Activated gamma-delta T cell (primary cell): ENCODE measurements around the gene CST7.
A peak's percentile ranks its signal among the peaks of the same experiment; 100 is the strongest.
"Not testable (repeated sequence)": the region's sequence is repeated elsewhere in the genome, so short reads cannot be mapped to it uniquely, and the experiment has no call there.

Experiments used
- DNase-seq: peaks from one replicate; lab custom pipeline; 2025; lab: John Stamatoyannopoulos, UW

CST7 gene

DNA sequence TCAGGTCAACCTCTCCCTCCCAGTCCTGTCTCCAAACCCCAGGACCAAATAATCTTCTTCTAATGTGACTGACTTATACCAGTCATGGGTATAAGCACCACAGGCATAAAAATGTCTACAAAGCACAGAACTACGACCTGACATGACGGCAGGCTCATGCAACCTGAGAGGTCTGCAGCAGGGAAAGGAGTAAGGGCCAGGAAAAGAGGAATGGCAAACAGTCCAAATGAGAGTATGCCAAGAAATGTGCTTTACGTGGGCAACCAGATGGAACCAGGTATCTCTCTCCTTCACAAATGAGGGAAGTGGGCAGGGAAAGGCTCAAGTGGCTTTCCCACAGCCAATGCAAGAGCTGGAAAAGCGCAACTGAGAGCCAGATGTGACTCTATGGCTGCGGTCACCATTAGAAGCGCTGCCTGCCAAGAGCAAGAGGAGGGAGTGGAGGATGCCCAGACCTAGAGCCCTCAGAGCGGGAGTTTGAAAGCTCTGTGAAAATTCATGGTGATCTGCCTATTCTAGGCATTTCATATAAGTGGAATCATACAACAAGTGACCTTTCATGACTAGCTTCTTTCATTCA lies 37.5 kb downstream of the CST7 start:
- DNase-seq: no peak

DNA sequence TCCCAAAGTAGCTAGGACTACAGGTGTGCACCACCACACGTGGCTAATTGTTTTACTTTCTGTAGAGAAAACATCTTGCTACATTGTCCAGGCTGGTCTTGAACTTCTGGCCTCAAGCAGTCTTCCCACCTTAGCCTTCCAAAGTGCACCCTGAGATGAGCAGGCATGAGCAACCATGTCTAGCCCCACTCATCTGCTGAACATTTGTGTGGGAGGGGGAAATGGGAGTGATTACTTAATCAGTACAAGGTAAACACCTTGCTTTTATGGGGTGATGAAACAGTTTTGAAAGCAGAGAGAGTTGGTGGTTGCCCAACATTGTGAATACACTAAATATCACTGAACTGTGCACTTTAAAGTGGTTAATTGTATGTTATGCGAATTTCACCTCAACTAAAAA lies 38.2 kb downstream of the CST7 start:
- no peak for DNase-seq

GRCh38 chr20:24987873-24988835 lies 39.1 kb downstream of the CST7 start:
- DNase-seq: no peak

DNA sequence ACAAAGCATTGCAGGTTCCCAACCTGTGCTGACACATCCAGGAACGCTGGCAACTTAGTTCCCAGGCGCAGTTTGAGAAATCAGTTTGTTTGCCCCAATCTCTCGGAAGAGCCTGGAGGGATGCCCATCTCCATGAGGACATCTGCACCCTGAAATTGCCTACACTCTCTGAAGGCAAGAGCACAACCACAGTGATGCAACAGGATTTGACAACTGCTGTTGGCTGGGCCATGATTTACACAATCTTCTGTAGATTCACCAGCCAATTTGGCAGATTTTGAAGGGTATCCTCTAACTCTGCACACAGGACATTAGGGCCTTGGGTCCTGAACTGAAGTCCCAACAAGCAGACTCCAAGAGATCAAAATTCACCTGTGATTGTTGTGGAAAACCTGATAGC lies 40.1 kb downstream of the CST7 start:
- DNase-seq: no peak

- no peak for DNase-seq
These were observed 41.8 kb downstream of the CST7 start for GRCh38 chr20:24990810-24991252.

- DNase-seq: no peak
These were observed 42.9 kb downstream of the CST7 start for GRCh38 chr20:24991897-24992486.

DNA sequence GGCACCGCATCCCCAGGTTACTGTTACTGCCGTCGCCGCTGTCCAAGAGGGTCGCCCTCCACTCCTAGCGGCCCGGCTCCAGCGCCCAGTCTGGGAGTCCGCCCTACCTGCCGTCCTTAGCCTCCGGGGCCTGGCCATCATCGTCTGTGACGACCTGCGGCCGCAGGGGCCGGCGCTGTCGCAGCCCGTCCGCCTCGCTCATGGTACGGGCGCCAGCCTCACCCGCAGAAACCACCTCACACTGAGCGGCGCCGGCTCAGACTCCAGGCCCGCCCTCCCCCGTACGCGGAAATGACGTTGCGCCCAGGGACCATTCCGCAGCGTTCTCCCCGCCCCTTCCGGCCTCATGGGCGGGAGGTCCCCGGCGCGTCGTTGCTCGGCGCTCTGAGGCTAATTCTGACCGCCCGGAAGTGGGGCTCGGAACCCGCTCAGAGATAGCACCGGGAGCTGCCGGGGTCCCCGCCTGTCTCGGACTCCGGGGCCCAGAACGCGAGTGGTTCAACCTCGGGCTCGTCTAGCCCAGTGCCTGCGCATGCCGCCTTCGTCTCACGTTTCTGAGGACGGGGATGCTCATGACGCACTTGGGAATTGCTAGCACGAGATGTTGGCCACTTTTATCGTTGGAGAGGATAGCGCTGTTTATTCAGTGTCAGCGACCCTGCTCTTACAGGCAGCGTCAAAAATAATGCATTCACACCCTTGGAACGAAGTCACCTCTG lies 43.6 kb downstream of the CST7 start, which contains the start of gene APMAP:
APMAP (minus strand) TSS at position 265 of the 719 bp plus-strand sequence; CDS start at position 202, 63 bp downstream.
- peak; percentile 93 for DNase-seq

DNA sequence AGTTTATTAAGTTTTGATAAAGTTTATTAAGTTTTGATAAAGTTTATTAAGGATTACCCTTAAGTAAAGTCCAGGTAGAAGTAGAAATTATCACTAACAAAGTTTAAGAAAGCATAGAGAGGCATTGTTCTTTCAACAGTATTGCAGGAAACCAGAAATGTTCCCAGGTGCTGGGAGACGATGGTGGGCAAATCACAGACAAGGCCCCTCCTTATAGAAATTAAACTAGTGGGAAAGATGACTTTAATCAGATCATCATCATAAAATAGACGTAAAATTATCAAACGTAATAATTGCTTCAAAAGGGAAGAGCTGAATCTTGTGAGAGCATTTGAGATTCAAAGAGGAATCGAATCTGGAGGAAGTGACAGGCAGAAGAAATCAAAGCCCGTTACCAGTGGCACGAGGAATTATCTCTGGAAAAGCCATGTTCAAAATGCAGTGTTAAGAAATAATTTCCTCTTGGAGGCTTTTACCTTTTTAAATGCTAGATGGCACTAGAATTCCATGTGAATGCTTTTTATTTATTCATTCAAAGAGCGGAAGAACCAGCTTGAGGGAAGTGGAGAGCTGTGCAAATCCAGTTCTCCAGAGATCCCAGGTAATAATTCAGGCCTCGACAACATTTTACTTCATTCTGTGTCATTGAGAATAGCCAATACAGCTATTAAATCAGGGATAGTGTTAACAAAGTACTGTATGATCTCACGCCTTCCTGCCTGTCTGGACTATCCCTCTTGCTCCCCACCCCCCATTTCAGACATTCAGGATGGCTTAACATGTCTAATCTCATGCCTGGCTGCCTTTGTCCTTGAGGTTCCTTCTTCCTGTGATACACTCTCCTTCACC lies 44.5 kb downstream of the CST7 start:
- DNase-seq: no peak

- no peak for DNase-seq
These were observed 45.1 kb downstream of the CST7 start for GRCh38 chr20:24994186-24994465.

DNA sequence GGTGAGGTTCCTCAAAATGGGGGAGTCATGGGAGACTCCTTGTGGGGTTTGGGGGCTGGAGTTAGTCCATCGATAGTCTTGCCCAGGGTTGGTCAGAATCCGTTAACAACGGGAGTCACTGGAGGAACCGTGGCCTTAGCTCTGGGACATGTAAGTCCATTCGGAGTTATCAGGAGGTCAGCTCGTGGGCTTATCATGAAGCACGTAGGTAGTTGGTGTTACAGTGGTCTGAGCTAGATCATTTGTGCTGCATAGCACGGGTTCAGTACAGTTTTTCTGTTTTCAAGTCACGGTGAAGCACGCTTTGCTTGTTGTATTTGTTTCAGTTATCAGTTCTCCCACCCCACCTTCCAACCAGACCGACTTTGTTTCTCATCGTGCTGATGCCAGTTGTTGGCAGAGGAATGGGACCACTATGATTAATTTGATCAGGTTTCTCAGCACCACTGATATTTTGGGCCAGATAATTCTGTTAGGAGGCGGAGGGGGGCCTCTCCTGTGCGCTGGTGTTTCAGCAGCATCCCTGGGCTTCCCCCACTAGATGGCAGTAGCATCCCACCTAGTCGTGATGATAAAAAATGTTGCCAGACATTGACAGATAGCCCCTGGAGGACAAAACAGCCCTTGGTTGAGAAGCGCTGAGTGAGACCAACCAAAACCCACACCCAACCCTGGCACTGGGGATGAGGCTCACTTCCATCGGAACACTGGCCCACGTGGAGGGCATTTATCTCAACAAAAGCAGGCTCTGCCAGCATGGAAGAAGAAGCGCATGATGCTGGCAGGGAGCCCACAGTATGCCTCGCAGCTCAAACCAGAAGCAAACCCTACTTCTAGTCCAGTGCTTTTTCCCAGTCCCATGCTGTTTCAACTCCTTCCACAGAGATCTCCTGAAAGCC lies 45.6 kb downstream of the CST7 start:
- no peak for DNase-seq

- no peak for DNase-seq
These were observed 46.8 kb downstream of the CST7 start for GRCh38 chr20:24995741-24996448.

DNA sequence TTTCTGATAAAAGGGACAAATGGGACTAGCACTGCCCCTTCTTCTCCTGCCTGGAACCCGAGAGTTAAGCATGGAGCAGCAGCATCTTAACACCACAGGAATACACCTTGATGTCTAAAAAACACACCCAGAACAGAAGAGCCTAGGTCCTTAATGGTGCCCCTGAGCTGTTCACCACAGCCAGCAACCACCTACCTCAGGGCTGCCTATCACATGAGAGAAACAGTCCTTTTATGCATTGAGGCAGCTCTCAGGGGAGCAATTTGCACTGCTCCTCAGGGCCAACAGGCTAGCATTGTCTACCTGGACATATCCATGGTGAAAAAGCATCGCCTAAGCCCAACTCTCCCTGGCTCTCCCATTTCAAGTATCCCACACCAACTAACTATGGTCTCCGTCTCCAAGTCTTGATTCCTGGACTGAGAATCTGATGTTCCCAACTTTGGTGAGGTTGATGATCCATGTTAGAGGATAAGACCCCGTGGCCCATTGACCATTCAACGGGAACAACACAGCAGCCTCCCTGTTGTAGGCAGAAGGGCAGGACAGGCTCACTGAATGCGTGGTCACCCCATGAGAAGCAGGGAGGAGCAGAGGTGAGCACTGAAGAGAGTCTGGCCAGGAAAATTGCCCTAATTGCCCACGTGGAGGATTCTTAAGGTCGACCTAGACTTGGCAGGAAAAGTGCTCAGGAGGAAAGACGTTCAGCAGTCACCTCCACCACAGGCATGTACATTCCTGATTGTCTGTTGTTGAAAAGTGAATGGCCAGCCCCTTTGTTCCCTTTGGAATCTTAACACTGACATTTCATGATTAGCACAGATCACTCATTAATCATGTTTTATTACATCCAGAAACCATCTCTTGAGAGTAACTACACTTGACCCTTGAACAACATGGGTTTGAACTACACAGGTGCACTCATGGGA lies 47.6 kb downstream of the CST7 start:
- no peak for DNase-seq

GRCh38 chr20:24998121-24998520 lies 49.1 kb downstream of the CST7 start:
- DNase-seq: no peak

GRCh38 chr20:24998631-24999445 lies 49.8 kb downstream of the CST7 start:
- no peak for DNase-seq

DNA sequence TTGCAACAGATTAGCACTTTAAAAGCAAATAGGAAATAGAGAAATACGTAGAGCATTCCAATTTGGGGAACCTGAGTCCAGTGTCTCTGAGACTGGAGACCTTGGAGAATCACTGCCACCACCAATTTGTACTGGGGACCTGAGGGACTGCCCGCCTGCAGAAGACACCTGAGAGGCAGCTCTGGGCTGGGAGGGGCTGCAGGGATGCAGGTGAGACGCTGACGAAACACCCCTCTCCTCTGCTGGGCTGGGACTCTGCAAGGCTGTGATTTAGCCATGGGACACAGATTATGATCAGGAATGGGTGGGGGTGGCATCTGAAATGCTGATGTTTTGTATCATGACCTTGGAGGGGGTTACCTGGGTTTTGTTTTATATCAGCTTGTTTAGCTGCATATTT lies 50.5 kb downstream of the CST7 start:
- no peak for DNase-seq

GRCh38 chr20:25000268-25000801 lies 51.3 kb downstream of the CST7 start:
- no peak for DNase-seq

DNA sequence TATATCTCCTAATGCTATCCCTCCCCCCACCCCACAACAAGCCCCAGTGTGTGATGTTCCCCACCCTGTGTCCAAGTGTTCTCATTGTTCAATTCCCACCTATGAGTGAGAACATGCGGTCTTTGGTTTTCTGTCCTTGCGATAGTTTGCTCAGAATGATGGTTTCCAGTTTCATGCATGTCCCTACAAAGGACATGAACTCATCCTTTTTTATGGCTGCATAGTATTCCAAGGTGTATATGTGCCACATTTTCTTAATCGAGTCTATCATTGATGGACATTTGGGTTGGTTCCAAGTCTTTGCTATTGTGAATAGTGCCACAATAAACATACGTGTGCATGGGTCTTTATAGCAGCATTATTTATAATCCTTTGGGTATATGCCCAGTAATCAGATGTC lies 52.3 kb downstream of the CST7 start:
- DNase-seq: not testable (repeated sequence)
